ENCODE results near the gene EPHA3. TPM values are rescaled to one million over a fixed set of nuclear protein-coding genes. Genes with fewer than 3 reads are reported as not detected.

The EPHA3 gene
- polyA plus RNA-seq, 1 donor, result 3.0 TPM

GRCh38 chr3:89426060-89426459, 318.6 kb downstream of the EPHA3 start:
- no peaks in the 10 kb centered on the region for H3K27me3 ChIP-seq (ENCODE audit: control insufficient read depth, insufficient read depth, low read length)
- no peak overlapping the region for H3K4me3 ChIP-seq (ENCODE audit: low read length)
- no peaks in the 10 kb centered on the region for H3K4me1 ChIP-seq (ENCODE audit: control insufficient read depth, insufficient read depth, low read length)
- no peaks in the 10 kb centered on the region for H3K36me3 ChIP-seq (ENCODE audit: control insufficient read depth, insufficient read depth, low read length)
- no peak for DNase-seq
- H3K9me3 ChIP-seq (ENCODE audit: control insufficient read depth, low read depth, low read length), result no peaks in the 10 kb centered on the region
- no peak overlapping the region for H3K27ac ChIP-seq (ENCODE audit: low read length)
- 96% methylated on average over 3 of the region's 5 CpGs for WGBS (ENCODE audit: insufficient coverage, low lambda C conversion rate)

- Histone ChIP-seq H3K9me3 (ENCODE audit: control insufficient read depth, low read depth, low read length) (no peaks in the 10 kb centered on the region), H3K27me3 (ENCODE audit: control insufficient read depth, insufficient read depth, low read length) (no peaks in the 10 kb centered on the region), H3K36me3 (ENCODE audit: control insufficient read depth, insufficient read depth, low read length) (no peaks in the 10 kb centered on the region), H3K4me1 (ENCODE audit: control insufficient read depth, insufficient read depth, low read length) (no peaks in the 10 kb centered on the region), H3K27ac (ENCODE audit: low read length) (no peak overlapping the region), H3K4me3 (ENCODE audit: low read length) (no peak overlapping the region)
- DNase-seq, result no peak
- WGBS (ENCODE audit: insufficient coverage, low lambda C conversion rate), result 68% methylated on average over 3 of the region's 7 CpGs
Observed at GRCh38 chr3:89434621-89435380, 327.4 kb downstream of the EPHA3 start.

DNA sequence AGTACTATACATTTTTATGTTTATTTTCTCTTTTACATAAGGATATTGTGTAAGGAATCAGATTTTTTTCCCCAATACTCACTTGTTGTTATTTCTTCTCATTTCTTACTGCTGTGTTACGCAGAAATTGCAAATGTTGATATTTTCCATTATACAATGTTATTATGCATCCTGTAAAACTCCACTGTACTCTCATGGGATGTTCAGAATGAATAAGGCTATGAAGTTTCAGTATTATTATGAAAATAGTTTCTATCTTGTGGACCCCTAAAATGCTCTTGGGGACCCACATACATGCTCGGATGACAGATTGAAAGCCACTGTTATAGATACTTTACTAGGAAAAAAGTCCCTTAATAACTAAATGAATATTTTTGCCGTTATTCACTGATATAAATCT, 329.4 kb downstream of the EPHA3 start:
- Histone ChIP-seq H3K27me3 (ENCODE audit: control insufficient read depth, insufficient read depth, low read length) (no peaks in the 10 kb centered on the region), H3K27ac (ENCODE audit: low read length) (no peak overlapping the region), H3K4me3 (ENCODE audit: low read length) (no peak overlapping the region), H3K36me3 (ENCODE audit: control insufficient read depth, insufficient read depth, low read length) (no peaks in the 10 kb centered on the region), H3K4me1 (ENCODE audit: control insufficient read depth, insufficient read depth, low read length) (no peaks in the 10 kb centered on the region), H3K9me3 (ENCODE audit: control insufficient read depth, low read depth, low read length) (no peaks in the 10 kb centered on the region)
- no peak for DNase-seq
- 87% methylated on average over 3 of the region's 3 CpGs for WGBS (ENCODE audit: insufficient coverage, low lambda C conversion rate)

GRCh38 chr3:89440386-89440785, 333.0 kb downstream of the EPHA3 start:
- no peaks in the 10 kb centered on the region for H3K27me3 ChIP-seq (ENCODE audit: control insufficient read depth, insufficient read depth, low read length)

DNA sequence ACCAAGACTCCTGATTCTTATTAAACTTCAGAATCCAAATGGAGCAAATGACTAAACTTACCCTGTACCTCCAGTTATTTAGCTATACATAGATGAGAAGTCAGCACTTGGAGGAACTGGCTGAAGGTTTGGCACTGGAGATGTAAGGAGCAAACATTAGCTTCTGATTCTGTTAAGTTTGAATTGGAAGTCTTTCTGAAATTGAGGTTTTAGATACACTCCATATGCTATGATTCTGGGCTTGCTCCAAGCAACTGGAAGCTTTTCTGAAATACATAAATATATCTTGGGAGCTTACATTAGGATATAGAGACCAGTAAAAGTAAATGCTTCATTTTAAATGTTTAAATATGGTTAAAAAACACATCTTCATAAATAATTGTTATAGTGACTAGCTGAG, 333.7 kb downstream of the EPHA3 start:
- Histone ChIP-seq H3K36me3 (ENCODE audit: control insufficient read depth, insufficient read depth, low read length) (no peaks in the 10 kb centered on the region), H3K4me1 (ENCODE audit: control insufficient read depth, insufficient read depth, low read length) (no peaks in the 10 kb centered on the region), H3K9me3 (ENCODE audit: control insufficient read depth, low read depth, low read length) (no peaks in the 10 kb centered on the region), H3K4me3 (ENCODE audit: low read length) (no peak overlapping the region), H3K27ac (ENCODE audit: low read length) (no peak overlapping the region), H3K27me3 (ENCODE audit: control insufficient read depth, insufficient read depth, low read length) (no peaks in the 10 kb centered on the region)
- DNase-seq, result no peak

More at GRCh38 chr3:89440386-89440785, 333.0 kb downstream of the EPHA3 start:
- Histone ChIP-seq H3K36me3 (ENCODE audit: control insufficient read depth, insufficient read depth, low read length) (no peaks in the 10 kb centered on the region), H3K9me3 (ENCODE audit: control insufficient read depth, low read depth, low read length) (no peaks in the 10 kb centered on the region), H3K4me1 (ENCODE audit: control insufficient read depth, insufficient read depth, low read length) (no peaks in the 10 kb centered on the region), H3K27ac (ENCODE audit: low read length) (no peak overlapping the region), H3K4me3 (ENCODE audit: low read length) (no peak overlapping the region)
- no peak for DNase-seq
- no CpG with 5 or more reads among the region's 4 CpGs for WGBS (ENCODE audit: insufficient coverage, low lambda C conversion rate)

- Histone ChIP-seq H3K4me1 (ENCODE audit: control insufficient read depth, insufficient read depth, low read length) (no peaks in the 10 kb centered on the region), H3K36me3 (ENCODE audit: control insufficient read depth, insufficient read depth, low read length) (no peaks in the 10 kb centered on the region)
- WGBS (ENCODE audit: insufficient coverage, low lambda C conversion rate), result 100% methylated on average over 1 of the region's 1 CpG
Observed at GRCh38 chr3:89446593-89446992, 339.2 kb downstream of the EPHA3 start.

GRCh38 chr3:89447243-89447642, 339.8 kb downstream of the EPHA3 start:
- Histone ChIP-seq H3K27me3 (ENCODE audit: control insufficient read depth, insufficient read depth, low read length) (no peaks in the 10 kb centered on the region), H3K4me1 (ENCODE audit: control insufficient read depth, insufficient read depth, low read length) (no peaks in the 10 kb centered on the region), H3K4me3 (ENCODE audit: low read length) (no peak overlapping the region), H3K27ac (ENCODE audit: low read length) (no peak overlapping the region), H3K9me3 (ENCODE audit: control insufficient read depth, low read depth, low read length) (no peaks in the 10 kb centered on the region), H3K36me3 (ENCODE audit: control insufficient read depth, insufficient read depth, low read length) (no peaks in the 10 kb centered on the region)
- no peak for DNase-seq
- no CpG with 5 or more reads among the region's 1 CpG for whole genome bisulfite sequencing (ENCODE audit: insufficient coverage, low lambda C conversion rate)

More at GRCh38 chr3:89446593-89446992, 339.2 kb downstream of the EPHA3 start:
- DNase-seq, result no peak
- H3K27ac ChIP-seq (ENCODE audit: low read length), result no peak overlapping the region
- H3K4me3 ChIP-seq (ENCODE audit: low read length), result no peak overlapping the region
- no peaks in the 10 kb centered on the region for H3K9me3 ChIP-seq (ENCODE audit: control insufficient read depth, low read depth, low read length)
- H3K27me3 ChIP-seq (ENCODE audit: control insufficient read depth, insufficient read depth, low read length), result no peaks in the 10 kb centered on the region

GRCh38 chr3:89449086-89449485, 341.7 kb downstream of the EPHA3 start:
- Histone ChIP-seq H3K27ac (ENCODE audit: low read length) (no peak overlapping the region), H3K27me3 (ENCODE audit: control insufficient read depth, insufficient read depth, low read length) (no peaks in the 10 kb centered on the region), H3K4me3 (ENCODE audit: low read length) (no peak overlapping the region), H3K4me1 (ENCODE audit: control insufficient read depth, insufficient read depth, low read length) (no peaks in the 10 kb centered on the region), H3K36me3 (ENCODE audit: control insufficient read depth, insufficient read depth, low read length) (no peaks in the 10 kb centered on the region), H3K9me3 (ENCODE audit: control insufficient read depth, low read depth, low read length) (no peaks in the 10 kb centered on the region)
- no peak for DNase-seq
- 100% methylated on average over 3 of the region's 4 CpGs for WGBS (ENCODE audit: insufficient coverage, low lambda C conversion rate)

DNA sequence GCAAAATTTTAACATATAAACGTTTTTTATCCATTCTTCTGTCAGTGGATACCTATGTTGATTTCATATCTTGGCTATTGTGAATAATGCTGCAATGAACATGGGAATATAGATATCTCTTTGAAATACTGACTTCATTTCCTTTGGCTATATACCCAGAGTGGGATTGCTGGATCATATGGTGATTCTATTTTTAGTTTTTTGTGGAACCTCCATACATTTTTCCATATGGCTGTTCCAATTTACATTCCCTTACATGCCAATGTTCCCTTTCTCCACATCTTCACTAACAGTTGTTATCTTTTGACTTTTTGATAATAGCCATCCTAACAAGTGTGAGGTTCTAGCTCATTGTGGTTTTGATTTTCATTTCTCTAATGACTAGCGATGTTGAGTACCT, 344.6 kb downstream of the EPHA3 start:
- H3K4me3 ChIP-seq (ENCODE audit: low read length), result no peak overlapping the region
- WGBS (ENCODE audit: insufficient coverage, low lambda C conversion rate), result 72% methylated on average over 2 of the region's 2 CpGs
- no peaks in the 10 kb centered on the region for H3K27me3 ChIP-seq (ENCODE audit: control insufficient read depth, insufficient read depth, low read length)
- no peaks in the 10 kb centered on the region for H3K9me3 ChIP-seq (ENCODE audit: control insufficient read depth, low read depth, low read length)
- H3K36me3 ChIP-seq (ENCODE audit: control insufficient read depth, insufficient read depth, low read length), result no peaks in the 10 kb centered on the region
- H3K27ac ChIP-seq (ENCODE audit: low read length), result no peak overlapping the region
- DNase-seq, result no peak
- H3K4me1 ChIP-seq (ENCODE audit: control insufficient read depth, insufficient read depth, low read length), result no peaks in the 10 kb centered on the region

- H3K27me3 ChIP-seq (ENCODE audit: control insufficient read depth, insufficient read depth, low read length), result no peaks in the 10 kb centered on the region
- H3K27ac ChIP-seq (ENCODE audit: low read length), result no peak overlapping the region
- H3K4me1 ChIP-seq (ENCODE audit: control insufficient read depth, insufficient read depth, low read length), result no peaks in the 10 kb centered on the region
- WGBS (ENCODE audit: insufficient coverage, low lambda C conversion rate), result 100% methylated on average over 1 of the region's 2 CpGs
- no peaks in the 10 kb centered on the region for H3K36me3 ChIP-seq (ENCODE audit: control insufficient read depth, insufficient read depth, low read length)
- DNase-seq, result no peak
- H3K9me3 ChIP-seq (ENCODE audit: control insufficient read depth, low read depth, low read length), result no peaks in the 10 kb centered on the region
- no peak overlapping the region for H3K4me3 ChIP-seq (ENCODE audit: low read length)
Observed at GRCh38 chr3:89455240-89455639, 347.8 kb downstream of the EPHA3 start.

- DNase-seq, result no peak
- Histone ChIP-seq H3K4me1 (ENCODE audit: control insufficient read depth, insufficient read depth, low read length) (no peaks in the 10 kb centered on the region), H3K36me3 (ENCODE audit: control insufficient read depth, insufficient read depth, low read length) (no peaks in the 10 kb centered on the region), H3K9me3 (ENCODE audit: control insufficient read depth, low read depth, low read length) (no peaks in the 10 kb centered on the region), H3K4me3 (ENCODE audit: low read length) (no peak overlapping the region), H3K27ac (ENCODE audit: low read length) (no peak overlapping the region), H3K27me3 (ENCODE audit: control insufficient read depth, insufficient read depth, low read length) (no peaks in the 10 kb centered on the region)
- no CpG with 5 or more reads among the region's 4 CpGs for WGBS (ENCODE audit: insufficient coverage, low lambda C conversion rate)
Observed at GRCh38 chr3:89467898-89468363, 360.5 kb downstream of the EPHA3 start.

Data from large intestine (tissue), 3 donors.